ENCODE data around the gene FNDC3B.

FNDC3B gene

GRCh38 chr3:172275586-172275985 lies 236.2 kb downstream of the FNDC3B start:
- no peak for DNase-seq

DNA sequence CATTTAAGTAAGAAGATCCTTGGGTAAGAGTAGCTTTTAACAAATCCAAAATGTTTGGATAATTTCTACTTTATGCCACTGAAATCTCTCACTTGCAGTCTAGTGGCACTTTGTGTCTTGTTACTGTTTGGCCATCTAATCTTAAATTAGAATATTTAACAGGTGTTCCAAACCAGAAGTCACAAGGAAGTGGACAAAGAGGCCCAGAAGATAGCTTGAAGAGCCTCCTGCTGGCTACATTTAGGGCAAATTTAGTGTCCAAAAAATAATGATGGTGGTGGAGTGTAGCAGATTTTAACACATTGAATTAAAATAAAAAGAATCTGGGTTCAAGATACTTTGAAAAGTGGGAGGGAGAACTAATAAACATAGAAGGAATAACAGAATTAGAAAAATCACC lies 236.7 kb downstream of the FNDC3B start:
- no peak for DNase-seq

GRCh38 chr3:172277151-172277652 lies 237.8 kb downstream of the FNDC3B start:
- no peak for DNase-seq

- no peak for DNase-seq
These were observed 239.8 kb downstream of the FNDC3B start for GRCh38 chr3:172279191-172279640.

DNA sequence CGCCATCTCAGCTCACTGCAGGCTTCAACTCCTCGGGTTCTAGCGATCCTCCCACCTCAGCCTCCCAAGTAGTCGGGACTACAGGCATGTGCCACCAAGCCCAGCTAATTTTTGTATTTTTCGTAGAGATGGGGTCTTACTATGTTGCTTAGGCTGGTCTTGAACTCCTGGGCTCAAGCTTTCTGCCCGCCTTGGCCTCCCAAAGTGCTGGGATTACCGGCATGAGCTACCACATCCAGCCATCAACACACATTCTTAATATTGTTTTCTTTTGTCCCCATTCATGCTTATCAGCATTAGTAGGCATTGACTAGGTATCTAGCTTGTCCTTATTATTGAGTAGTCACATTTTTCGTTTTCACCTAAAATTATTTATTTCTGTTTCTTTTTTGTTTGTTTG lies 240.6 kb downstream of the FNDC3B start:
- DNase-seq = no peak

DNA sequence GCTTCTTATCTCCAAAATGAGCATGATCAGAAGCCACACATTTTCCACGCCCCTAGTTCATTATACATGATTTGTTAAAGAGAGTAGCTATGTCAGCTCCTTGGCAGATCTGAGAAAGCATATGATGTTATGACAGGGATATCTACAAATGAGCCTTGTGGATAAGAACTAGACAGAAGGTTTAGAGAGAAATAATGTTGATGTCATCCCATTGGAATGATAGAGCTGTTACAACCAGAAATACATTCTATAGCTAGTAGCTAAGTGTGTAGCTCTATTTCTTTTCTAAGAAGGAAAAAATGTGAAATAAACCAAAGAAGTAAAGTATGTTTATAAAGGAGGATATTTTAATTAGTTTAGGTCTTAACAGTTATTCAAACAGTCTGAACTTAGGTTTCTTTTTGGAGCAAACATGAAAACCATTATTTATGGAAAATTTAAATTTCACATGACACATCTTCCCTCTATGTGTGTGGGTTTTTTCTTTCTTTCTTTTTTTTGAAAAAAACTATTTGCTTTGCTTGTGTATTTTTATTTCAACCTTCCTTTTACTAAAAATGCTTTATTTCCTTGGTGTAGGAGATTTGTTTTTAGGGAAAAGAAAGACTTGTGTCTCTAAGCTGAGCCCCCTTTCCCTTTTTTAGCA lies 241.2 kb downstream of the FNDC3B start:
- DNase-seq = no peak

DNA sequence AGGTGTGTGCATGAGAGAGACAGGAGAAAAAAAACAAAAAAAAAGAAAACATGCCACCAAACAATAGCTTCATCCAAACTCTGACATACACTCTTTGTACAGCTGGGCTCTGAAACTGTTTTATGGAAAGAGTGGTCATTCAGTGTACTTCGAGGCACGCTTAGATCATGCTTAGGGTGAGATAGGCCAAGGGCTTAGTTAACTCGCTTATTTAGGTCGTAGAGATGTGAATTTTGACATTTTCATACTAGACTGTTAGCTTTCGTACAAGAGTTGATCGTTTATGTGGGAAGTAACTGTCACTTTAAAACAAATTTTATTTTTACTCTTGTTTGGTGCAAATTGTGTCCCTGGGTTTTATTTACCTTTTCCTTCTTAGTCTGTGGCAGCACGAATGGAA lies 242.5 kb downstream of the FNDC3B start:
- DNase-seq = no peak

- no peak for DNase-seq
These were observed 243.5 kb downstream of the FNDC3B start for GRCh38 chr3:172282850-172283249.

- DNase-seq = no peak
These were observed 244.5 kb downstream of the FNDC3B start for GRCh38 chr3:172283841-172284357.

GRCh38 chr3:172285844-172286243 lies 246.5 kb downstream of the FNDC3B start:
- no peak for DNase-seq

DNA sequence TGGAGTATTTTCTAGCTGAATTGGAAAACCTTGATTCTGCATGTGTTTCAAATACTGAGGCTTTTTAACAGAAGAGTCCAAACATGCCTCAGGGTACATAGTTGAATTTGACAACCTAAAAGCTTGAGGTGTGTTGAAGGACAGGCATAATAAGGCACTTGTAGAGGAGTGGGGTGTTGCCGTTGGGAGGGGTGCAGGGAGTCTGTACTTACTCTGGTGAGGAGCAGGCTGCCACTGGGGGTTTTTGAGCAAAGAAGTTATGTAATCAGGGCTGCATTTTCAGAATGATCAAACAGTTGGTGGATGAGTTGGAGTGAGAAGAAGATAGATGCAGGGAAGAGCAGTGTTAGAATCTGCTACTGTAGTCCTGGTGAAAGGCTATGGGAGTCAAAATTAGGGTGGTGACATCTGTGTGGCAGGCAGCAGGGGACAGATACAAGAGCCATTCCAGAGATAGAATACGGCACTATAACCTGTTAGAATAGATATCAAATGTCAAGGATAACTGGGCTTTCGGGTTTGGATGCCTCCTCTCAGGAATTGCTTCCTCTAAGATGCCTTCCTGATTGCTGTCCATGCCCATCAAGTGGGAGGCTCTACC lies 247.3 kb downstream of the FNDC3B start:
- DNase-seq = no peak

DNA sequence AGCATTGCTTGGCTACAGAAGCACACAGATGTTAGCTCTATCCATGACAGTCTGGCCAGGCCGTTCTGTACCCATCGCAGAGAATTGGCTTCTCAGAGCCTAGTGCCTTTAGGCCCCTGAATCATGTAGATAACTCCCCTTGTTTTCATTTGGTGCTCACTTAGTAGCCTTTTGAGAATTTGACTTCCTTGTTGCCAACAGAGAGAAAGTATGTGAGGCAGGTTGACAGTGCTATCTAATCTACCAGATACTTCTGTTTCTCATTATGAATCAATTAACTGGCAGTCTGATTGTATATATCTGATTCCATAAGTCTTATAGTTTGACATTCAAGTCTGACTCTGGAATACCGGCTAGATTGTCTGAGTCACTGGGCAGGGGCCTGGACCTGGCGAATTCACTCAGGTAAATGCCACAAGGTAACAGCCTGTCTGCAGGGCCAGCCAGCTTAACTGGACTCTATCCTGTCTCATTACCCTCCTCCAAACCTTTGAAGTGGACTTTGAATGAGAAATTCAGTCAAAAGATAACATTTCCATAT lies 248.6 kb downstream of the FNDC3B start:
- no peak for DNase-seq

GRCh38 chr3:172288651-172289050 lies 249.3 kb downstream of the FNDC3B start:
- no peak for DNase-seq

DNA sequence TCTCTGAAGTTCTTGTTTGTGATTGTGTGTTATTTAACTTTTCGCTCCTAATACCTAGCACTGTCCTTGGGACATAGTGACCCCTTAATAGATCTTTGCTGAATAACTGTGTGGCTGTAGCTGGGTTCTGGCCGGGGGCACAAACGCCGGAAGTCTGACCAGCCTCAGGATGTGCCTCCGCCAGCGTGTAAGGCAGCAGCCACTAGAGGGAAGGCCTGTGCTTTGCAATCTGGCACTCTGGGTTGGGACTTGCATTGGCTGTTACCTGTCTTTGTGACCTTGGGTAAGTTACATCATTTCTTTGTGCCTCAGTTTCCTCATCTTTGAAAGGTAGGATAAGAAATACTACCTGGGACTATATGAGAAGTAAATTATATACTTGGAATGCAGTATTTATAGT lies 250.2 kb downstream of the FNDC3B start:
- no peak for DNase-seq

- no peak for DNase-seq
These were observed 251.1 kb downstream of the FNDC3B start for GRCh38 chr3:172290457-172290856.

- no peak for DNase-seq
These were observed 252.3 kb downstream of the FNDC3B start for GRCh38 chr3:172291650-172292049.

- no peak for DNase-seq
These were observed 253.0 kb downstream of the FNDC3B start for GRCh38 chr3:172292422-172292821.

GRCh38 chr3:172293093-172293492 lies 253.7 kb downstream of the FNDC3B start:
- no peak for DNase-seq

GRCh38 chr3:172294223-172294806 lies 254.9 kb downstream of the FNDC3B start:
- no peak for DNase-seq

- no peak for DNase-seq
These were observed 257.0 kb downstream of the FNDC3B start for GRCh38 chr3:172296248-172296974.

- no peak for DNase-seq
These were observed 257.6 kb downstream of the FNDC3B start for GRCh38 chr3:172296975-172297332.

DNA sequence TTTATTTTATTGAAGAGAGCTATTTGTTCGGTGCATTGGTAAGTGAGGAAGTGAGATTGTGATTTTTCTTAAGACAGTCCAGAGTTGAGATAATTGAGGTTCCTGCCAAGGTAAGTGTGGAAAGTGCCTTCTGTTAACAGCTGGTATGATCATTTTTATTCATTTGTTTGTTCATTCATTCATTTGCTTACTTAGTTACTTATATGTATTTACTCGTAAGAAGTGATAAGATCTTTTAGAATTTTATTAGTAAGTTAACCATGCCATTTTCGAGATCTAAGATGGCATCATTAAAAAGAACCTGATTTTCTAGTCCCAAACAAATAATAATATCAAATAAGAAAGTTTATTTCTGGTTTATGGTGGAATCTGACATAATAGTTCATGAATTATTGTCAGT lies 258.9 kb downstream of the FNDC3B start:
- no peak for DNase-seq

- DNase-seq = no peak
These were observed 260.8 kb downstream of the FNDC3B start for GRCh38 chr3:172300187-172300586.

Data from NCI-H748 treated with DMSO at 0.1 percent for 48 hours (cell line).